Lower leg skin (tissue), 3 donors: ENCODE measurements around the gene CTDSP2.

Experiments used
- CTCF ChIP-seq, 3 donors: fragments of 450-650 bp; IDR thresholded peaks; one replicate each; pipeline ENCODE4 v1.5.1; 2016; ENCODE audit warnings: antibody characterized with exemption in 3 of 3, mild to moderate bottlenecking in 3 of 3, moderate library complexity in 2 of 3
- POLR2A ChIP-seq, 2 donors: fragments of 450-650 bp; IDR thresholded peaks; one replicate each; pipeline ENCODE4 v1.6.1; 2016 to 2017; ENCODE audit warnings: antibody characterized with exemption in 2 of 2, mild to moderate bottlenecking in 1 of 2, moderate library complexity in 1 of 2

GRCh38 chr12:57802607-57803006 lies 43.9 kb downstream of the CTDSP2 start:
- no peak for TF ChIP-seq CTCF (IDR thresholded peaks at IDR 0.05)
- TF ChIP-seq POLR2A (IDR thresholded peaks at IDR 0.05): no peak
